KOPT-K1 (cell line): ENCODE data around the gene CYP3A4.

ENCODE experiments used
- H3K27ac ChIP-seq: fragments of 200-600 bp; sonication (generic); 2 replicates; pipeline ENCODE4 v1.5.1; 2016; ENCODE audit warnings: antibody characterized with exemption, mild to moderate bottlenecking, low read depth, low read length; ENCODE audit not compliant: poor library complexity, severe bottlenecking
- H3K36me3 ChIP-seq: fragments of 200-600 bp; sonication (generic); 2 replicates; pipeline ENCODE4 v1.5.1; 2017; ENCODE audit warnings: antibody characterized with exemption, mild to moderate bottlenecking, low read length, moderate library complexity; ENCODE audit not compliant: insufficient read depth
- H3K9me3 ChIP-seq: fragments of 200-600 bp; sonication (generic); 2 replicates; pipeline ENCODE4 v1.5.1; 2017; ENCODE audit warnings: antibody characterized with exemption, low read length, mild to moderate bottlenecking; ENCODE audit not compliant: insufficient read depth, poor library complexity, severe bottlenecking

CYP3A4 gene

GRCh38 chr7:99784007-99784406, at the start of gene CYP3A4:
Gene CYP3A4, minus strand, starts transcription at chr7:99784184. Its CDS starts 103 bp downstream, at chr7:99784081.
- Histone ChIP-seq H3K36me3 (no peaks in the 10 kb centered on the region), H3K9me3 (peaks cover 7% of the 10 kb centered on the region), H3K27ac (no peak within 1 kb of the TSS)

GRCh38 chr7:99833289-99833877, 49.4 kb upstream of the CYP3A4 start:
- Histone ChIP-seq H3K36me3 (no peaks in the 10 kb centered on the region), H3K9me3 (no peaks in the 10 kb centered on the region), H3K27ac (no peak overlapping the region)

- Histone ChIP-seq H3K27ac (no peak overlapping the region), H3K36me3 (no peaks in the 10 kb centered on the region), H3K9me3 (no peaks in the 10 kb centered on the region)
Observed at GRCh38 chr7:99831595-99831994, 47.6 kb upstream of the CYP3A4 start.

GRCh38 chr7:99829524-99830160, 45.7 kb upstream of the CYP3A4 start:
- Histone ChIP-seq H3K27ac (no peak overlapping the region), H3K36me3 (no peaks in the 10 kb centered on the region), H3K9me3 (no peaks in the 10 kb centered on the region)

- no peaks in the 10 kb centered on the region for H3K36me3 ChIP-seq
- H3K9me3 ChIP-seq, result peaks cover 5% of the 10 kb centered on the region
- H3K27ac ChIP-seq, result no peak overlapping the region
Observed at GRCh38 chr7:99828811-99829210, 44.8 kb upstream of the CYP3A4 start.

GRCh38 chr7:99827040-99827778, 43.2 kb upstream of the CYP3A4 start:
- Histone ChIP-seq H3K36me3 (no peaks in the 10 kb centered on the region), H3K9me3 (peaks cover 12% of the 10 kb centered on the region), H3K27ac (no peak overlapping the region)

- Histone ChIP-seq H3K36me3 (no peaks in the 10 kb centered on the region), H3K9me3 (peaks cover 12% of the 10 kb centered on the region), H3K27ac (no peak overlapping the region)
Observed at GRCh38 chr7:99825873-99826272, 41.9 kb upstream of the CYP3A4 start.

GRCh38 chr7:99825452-99825851, 41.5 kb upstream of the CYP3A4 start:
- Histone ChIP-seq H3K9me3 (peaks cover 12% of the 10 kb centered on the region), H3K27ac (no peak overlapping the region), H3K36me3 (no peaks in the 10 kb centered on the region)

GRCh38 chr7:99824091-99824490, 40.1 kb upstream of the CYP3A4 start:
- Histone ChIP-seq H3K27ac (no peak overlapping the region), H3K36me3 (no peaks in the 10 kb centered on the region)

GRCh38 chr7:99822731-99823718, 39.0 kb upstream of the CYP3A4 start:
- no peaks in the 10 kb centered on the region for H3K36me3 ChIP-seq
- peaks cover 12% of the 10 kb centered on the region for H3K9me3 ChIP-seq
- H3K27ac ChIP-seq, result no peak overlapping the region

More at GRCh38 chr7:99824091-99824490, 40.1 kb upstream of the CYP3A4 start:
- H3K9me3 ChIP-seq, result peaks cover 12% of the 10 kb centered on the region

- H3K36me3 ChIP-seq, result no peaks in the 10 kb centered on the region
Observed at GRCh38 chr7:99820408-99821027, 36.5 kb upstream of the CYP3A4 start.

GRCh38 chr7:99808766-99809165, 24.8 kb upstream of the CYP3A4 start:
- Histone ChIP-seq H3K36me3 (no peaks in the 10 kb centered on the region), H3K9me3 (peaks cover 26% of the 10 kb centered on the region), H3K27ac (no peak overlapping the region)

More at GRCh38 chr7:99820408-99821027, 36.5 kb upstream of the CYP3A4 start:
- Histone ChIP-seq H3K9me3 (peaks cover 12% of the 10 kb centered on the region), H3K27ac (no peak overlapping the region)

- no peak overlapping the region for H3K27ac ChIP-seq
- peaks cover 26% of the 10 kb centered on the region for H3K9me3 ChIP-seq
- no peaks in the 10 kb centered on the region for H3K36me3 ChIP-seq
Observed at GRCh38 chr7:99806839-99807478, 23.0 kb upstream of the CYP3A4 start.

- H3K27ac ChIP-seq, result no peak overlapping the region
- H3K36me3 ChIP-seq, result no peaks in the 10 kb centered on the region
- peaks cover 26% of the 10 kb centered on the region for H3K9me3 ChIP-seq
Observed at GRCh38 chr7:99805641-99806040, 21.7 kb upstream of the CYP3A4 start.
